GM12872 (cell line): ENCODE results near the gene RUNX2.

Experiments
- CTCF ChIP-seq: IDR thresholded peaks from 3 replicates; pipeline ENCODE4 v1.5.1; 2011; ENCODE audit warnings: low read depth, mild to moderate bottlenecking, low read length, moderate library complexity; ENCODE audit not compliant: insufficient read depth

Gene RUNX2

GRCh38 chr6:45545416-45545815, 217.3 kb downstream of the RUNX2 start:
- no peak for TF ChIP-seq CTCF

DNA sequence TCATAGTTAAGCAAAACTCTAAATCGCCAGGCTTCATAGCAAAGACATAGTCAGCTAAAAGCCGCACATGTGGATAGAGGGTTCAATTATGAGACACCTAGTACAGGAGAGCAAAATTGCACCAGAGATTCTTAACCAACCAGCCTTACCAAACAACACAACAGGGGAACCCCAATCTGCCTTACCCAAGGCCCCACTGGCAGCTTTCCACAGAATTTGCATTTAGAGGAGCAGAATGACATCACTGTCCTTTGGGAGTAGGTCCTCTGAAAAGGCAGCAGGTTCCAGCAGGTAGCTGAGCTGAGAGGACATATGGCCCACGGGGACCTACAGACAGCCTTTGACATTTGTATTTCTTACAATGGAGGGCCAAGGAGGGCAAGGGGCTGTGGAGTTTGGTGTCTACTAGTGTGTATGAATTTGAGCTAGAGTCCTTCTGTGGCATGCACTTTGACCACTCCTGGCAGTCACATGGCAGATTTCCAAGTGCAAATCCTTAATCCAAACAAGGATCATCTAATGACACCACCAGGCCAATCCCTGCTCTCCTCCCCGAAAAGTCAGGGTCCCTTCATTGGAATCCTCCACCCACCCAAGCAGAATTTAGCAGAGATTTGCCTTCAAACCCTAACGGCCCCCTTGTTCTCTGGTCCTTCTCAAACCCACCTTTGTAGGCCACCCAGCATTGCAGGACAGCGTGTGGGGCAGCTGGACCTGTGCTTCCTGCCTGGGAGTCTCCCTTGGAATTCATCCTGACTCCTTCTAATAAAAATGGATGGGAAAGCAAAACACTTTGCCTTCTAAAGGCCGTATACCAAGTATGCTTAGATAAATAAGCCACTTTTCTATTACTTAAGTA, 220.8 kb downstream of the RUNX2 start:
- no peak for TF ChIP-seq CTCF

DNA sequence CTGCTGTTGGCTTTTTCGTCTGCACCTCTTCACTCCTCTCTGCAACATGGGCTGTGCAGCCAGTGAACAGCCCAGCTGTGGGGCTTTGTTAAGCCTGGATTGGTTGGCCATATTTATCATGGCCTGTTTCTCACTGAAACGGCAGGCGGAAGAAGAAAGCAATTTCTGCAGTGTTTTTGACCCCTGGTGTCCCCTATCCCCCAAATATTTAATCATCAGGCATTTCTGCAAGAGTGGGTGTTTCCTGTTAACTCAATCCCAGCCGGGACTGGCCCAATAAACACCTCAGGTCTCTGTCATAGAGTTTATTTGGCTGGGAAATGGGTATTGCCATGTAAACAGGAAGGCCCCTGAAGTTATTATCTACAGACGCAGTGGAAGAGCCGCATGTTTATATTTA, 224.4 kb downstream of the RUNX2 start:
- TF ChIP-seq CTCF: no peak

DNA sequence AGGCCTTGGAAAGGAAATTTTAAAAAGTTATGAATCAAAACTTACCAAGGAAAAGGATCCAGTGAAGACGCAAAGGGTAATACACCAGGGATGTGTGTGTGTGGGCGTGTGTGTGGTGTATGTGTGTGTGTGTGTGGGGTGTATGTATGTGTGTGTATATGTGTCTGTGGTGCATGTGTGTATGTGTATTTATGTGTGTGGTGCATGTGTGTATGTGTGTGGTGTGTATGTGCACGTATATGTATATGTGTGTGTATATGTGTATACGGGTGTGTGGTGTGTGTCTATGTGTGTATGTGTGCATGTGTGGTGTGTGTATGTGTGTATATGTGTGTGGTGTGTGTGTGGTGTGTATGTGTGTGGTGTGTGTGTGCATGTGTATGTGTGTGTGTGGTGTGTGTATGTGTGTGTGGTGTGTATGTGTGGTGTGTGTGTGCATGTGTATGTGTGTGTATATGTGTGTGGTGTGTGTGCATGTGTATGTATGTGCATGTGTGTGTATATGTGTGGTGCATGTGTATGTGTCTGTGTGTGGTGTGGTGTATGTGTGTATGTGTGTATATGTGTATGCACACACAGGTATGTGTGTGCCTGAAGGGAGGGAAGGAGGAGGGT, 225.7 kb downstream of the RUNX2 start:
- TF ChIP-seq CTCF: no peak

GRCh38 chr6:45554591-45554990, 226.5 kb downstream of the RUNX2 start:
- TF ChIP-seq CTCF: no peak

DNA sequence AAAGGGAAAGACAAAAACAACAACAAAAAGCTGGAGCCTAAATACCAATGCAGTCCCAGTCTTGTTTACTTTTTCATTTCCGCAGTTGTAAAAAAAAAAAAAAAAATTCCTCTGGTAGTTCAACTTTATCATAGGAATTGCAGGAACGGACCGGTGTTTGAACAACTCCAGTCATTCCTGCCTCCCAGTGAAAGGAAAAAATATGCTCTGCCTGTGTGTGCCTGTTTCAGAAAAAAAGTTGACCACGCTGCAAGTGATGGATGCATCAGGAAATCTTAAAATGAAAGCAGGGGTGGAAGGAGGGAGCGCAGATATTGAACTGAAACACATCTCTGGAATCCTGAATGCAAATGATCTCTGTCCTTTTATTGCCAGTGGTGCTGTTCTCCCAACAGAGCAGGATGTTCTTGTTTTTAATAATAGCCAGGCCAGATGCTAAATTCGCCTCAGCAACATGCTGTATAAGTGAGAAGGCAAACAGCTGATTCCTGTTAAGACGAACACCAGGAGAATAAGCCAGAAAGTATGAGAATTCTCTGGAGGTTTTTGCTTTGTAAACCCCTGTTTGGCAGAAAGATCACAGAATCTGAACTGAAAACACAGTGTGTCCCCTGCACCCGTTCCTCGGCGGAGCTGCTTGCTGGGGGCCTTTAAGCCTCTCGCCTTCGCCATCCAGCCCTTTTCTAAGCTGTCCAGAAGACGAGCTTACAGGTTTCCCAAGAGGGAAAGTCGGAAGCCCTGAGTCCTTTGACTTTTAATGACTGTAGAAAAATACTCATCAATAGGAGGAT, 228.0 kb downstream of the RUNX2 start:
- no peak for TF ChIP-seq CTCF

- TF ChIP-seq CTCF: no peak
These were observed 228.7 kb downstream of the RUNX2 start for GRCh38 chr6:45556828-45557227.
